ENCODE measurements around the gene STX17. TPM values are rescaled to one million over a fixed set of nuclear protein-coding genes. Genes with fewer than 3 reads are reported as not detected.

Gene STX17
- total RNA-seq, 1 donor from 2014 or later, result 12.1 TPM

DNA sequence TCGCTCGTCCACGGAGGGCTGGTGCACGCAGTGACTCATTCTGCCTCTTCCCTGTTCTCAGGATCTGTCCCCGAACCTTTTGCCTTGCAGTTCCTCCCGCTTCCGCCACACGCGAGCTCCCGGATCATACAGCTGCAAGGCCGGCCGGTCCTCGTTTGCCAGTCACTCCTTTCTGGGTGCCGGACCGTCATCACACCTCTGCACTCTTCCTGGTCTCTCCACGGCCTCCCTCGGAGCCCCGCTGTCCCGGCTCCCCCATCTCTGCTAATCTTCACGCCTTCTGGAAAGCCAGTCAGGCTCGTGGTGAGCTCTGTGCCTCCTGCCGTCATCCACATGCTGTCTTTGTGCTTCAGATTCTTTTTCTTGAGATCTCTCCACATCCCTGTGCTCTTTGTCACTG, 91.8 kb downstream of the STX17 start:
- DNase-seq (ENCODE audit: low read depth) (no peak), FAIRE-seq (no peak)
- TF ChIP-seq CTCF (IDR thresholded peaks at IDR 0.05; ENCODE audit: insufficient read depth, low read length, severe bottlenecking), result no peak
- Histone ChIP-seq H3K27me3 (ENCODE audit: control insufficient read depth, insufficient read depth, low read length) (no peaks in the 10 kb centered on the region), H3K4me3 (ENCODE audit: low read depth, low read length) (no peak overlapping the region), H3K36me3 (ENCODE audit: control insufficient read depth, insufficient read depth, low read length) (no peaks in the 10 kb centered on the region)

GRCh38 chr9:99998866-99999265, 92.4 kb downstream of the STX17 start:
- Histone ChIP-seq H3K27me3 (ENCODE audit: control insufficient read depth, insufficient read depth, low read length) (no peaks in the 10 kb centered on the region), H3K4me3 (ENCODE audit: low read depth, low read length) (no peak overlapping the region), H3K36me3 (ENCODE audit: control insufficient read depth, insufficient read depth, low read length) (peaks cover 3% of the 10 kb centered on the region)
- TF ChIP-seq CTCF (IDR thresholded peaks at IDR 0.05; ENCODE audit: insufficient read depth, low read length, severe bottlenecking), result no peak
- no peak for DNase-seq (ENCODE audit: low read depth)
- no peak for FAIRE-seq

GRCh38 chr9:99999797-100000196, 93.3 kb downstream of the STX17 start:
- Histone ChIP-seq H3K36me3 (ENCODE audit: control insufficient read depth, insufficient read depth, low read length) (peaks cover 5% of the 10 kb centered on the region), H3K27me3 (ENCODE audit: control insufficient read depth, insufficient read depth, low read length) (no peaks in the 10 kb centered on the region), H3K4me3 (ENCODE audit: low read depth, low read length) (no peak overlapping the region)
- TF ChIP-seq CTCF (IDR thresholded peaks at IDR 0.05; ENCODE audit: insufficient read depth, low read length, severe bottlenecking), result no peak
- DNase-seq (ENCODE audit: low read depth) (no peak), FAIRE-seq (no peak)

DNA sequence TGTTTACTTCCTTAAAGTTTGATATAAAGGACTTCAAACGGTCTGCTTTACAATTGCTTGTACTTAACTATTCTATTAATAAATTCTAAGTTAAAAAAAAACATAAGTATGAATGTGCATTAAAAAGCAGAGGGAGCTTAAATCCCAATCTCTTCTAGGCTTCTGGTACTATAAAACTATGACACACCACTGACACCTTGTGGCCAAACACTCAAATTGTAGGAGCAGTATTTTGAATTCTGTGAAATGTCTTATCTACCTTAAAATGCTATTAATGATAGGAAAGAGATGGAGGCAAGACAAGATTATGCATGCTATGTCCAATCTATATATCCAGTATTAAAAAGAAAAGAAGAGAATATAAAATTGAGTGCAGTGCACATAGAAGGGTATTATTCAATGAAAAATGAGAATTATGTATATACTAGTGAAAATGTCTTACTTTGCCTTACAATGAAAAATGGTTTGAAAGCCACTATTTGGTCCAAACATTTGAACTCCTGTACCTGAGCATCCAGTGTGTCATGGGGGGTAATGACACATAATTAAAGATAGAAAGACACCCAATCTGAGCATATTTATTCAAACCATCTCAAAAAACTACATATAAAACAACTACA, 104.7 kb downstream of the STX17 start:
- Histone ChIP-seq H3K36me3 (ENCODE audit: control insufficient read depth, insufficient read depth, low read length) (peaks cover 1% of the 10 kb centered on the region), H3K4me3 (ENCODE audit: low read depth, low read length) (no peak overlapping the region), H3K27me3 (ENCODE audit: control insufficient read depth, insufficient read depth, low read length) (no peaks in the 10 kb centered on the region)
- no peak for FAIRE-seq
- TF ChIP-seq CTCF (IDR thresholded peaks at IDR 0.05; ENCODE audit: insufficient read depth, low read length, severe bottlenecking), result peak; percentile 31
- peak; percentile 45 for DNase-seq (ENCODE audit: low read depth)

DNA sequence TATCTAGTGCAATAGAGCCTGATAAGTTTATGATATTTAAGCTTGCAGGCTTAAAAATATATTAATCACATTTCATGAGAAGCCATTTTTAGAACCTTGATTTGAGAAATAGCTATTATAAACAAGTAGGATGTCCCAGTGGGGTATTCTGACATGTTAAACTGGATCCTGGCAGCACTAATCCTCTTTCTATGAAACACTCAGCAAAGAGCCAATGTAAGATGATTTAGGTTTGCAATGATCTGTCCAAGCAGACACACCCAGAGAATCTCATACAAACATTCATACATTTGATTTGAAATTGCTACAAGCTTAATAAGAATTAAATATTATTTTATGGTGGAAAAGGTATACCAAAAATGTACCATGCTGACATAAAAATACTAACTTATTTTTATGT, 105.8 kb downstream of the STX17 start:
- Histone ChIP-seq H3K36me3 (ENCODE audit: control insufficient read depth, insufficient read depth, low read length) (peaks cover 1% of the 10 kb centered on the region), H3K4me3 (ENCODE audit: low read depth, low read length) (no peak overlapping the region), H3K27me3 (ENCODE audit: control insufficient read depth, insufficient read depth, low read length) (no peaks in the 10 kb centered on the region)
- FAIRE-seq, result no peak
- no peak for DNase-seq (ENCODE audit: low read depth)
- TF ChIP-seq CTCF (IDR thresholded peaks at IDR 0.05; ENCODE audit: insufficient read depth, low read length, severe bottlenecking), result no peak

DNA sequence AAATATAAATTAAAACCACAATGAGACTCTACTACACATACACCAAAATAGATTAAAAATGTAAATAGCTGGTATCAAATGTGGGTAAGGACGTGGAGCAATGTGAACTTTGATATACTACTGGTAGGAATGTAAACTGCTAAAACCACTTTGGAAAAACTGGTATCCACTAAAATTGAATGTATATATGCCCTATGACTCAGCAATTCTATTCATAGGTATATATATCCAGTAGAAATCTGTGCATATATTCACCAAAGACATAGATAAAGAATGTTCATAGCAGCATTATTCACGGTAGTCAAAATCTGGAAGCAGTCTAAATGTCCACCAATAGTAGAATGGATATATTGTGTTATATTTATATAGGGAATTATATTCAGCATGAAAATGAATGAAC, 107.1 kb downstream of the STX17 start:
- FAIRE-seq (no peak), DNase-seq (ENCODE audit: low read depth) (no peak)
- H3K27me3 ChIP-seq (ENCODE audit: control insufficient read depth, insufficient read depth, low read length), result no peaks in the 10 kb centered on the region
- no peak for TF ChIP-seq CTCF (IDR thresholded peaks at IDR 0.05; ENCODE audit: insufficient read depth, low read length, severe bottlenecking)
- H3K4me3 ChIP-seq (ENCODE audit: low read depth, low read length), result no peak overlapping the region
- H3K36me3 ChIP-seq (ENCODE audit: control insufficient read depth, insufficient read depth, low read length), result peaks cover 1% of the 10 kb centered on the region
